GM21786 (cell line): Measurements from ENCODE around the gene KRTAP10-1.
"Not testable (repeated sequence)": the region's sequence is repeated elsewhere in the genome, so short reads cannot be mapped to it uniquely, and the experiment has no call there.

Experiments
- ATAC-seq: cut with Tn5 transposase; IDR thresholded peaks from one replicate; pipeline ENCODE4 v1.9.1; 2021; ENCODE audit not compliant: unreplicated experiment

Gene KRTAP10-1, protein sequence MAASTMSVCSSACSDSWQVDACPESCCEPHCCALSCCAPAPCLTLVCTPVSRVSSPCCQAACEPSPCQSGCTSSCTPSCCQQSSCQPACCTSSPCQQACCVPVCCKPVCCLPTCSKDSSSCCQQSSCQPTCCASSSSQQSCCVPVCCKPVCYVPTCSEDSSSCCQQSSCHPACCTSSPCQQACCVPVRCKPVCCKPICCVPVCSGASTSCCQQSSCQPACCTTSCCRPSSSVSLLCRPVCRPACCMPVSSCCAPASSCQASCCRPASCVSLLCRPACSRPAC

DNA sequence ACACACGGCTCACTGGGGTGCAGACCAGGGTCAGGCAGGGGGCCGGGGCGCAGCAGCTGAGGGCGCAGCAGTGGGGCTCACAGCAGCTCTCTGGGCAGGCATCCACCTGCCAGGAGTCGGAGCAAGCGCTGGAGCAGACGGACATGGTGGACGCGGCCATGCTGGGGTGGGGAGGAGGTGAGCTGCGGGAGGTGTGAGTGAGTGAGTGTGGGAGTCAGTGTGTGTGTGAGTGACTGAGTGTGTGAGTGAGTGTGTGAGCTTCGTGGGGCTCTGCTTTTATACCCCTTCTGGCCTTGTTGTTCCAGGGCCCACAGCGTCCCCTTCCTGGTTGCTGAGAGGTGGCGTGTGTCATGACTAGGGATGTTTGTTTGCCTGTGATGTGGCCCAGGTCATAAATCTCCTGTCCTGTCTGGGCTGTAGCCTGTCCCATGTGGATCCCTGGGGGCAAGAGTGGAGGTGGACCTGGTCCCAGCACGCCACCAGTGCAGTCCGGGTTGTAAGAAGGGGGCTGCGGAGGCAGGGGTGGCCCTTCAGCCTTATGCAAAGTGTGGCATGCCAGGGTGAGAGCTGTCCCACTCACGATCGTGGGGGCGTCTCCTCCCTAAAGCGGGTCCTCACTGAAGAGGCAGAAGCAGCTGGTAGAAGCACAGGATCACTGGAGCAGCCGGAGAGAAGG lies at the start of gene KRTAP10-1:
TSS of gene KRTAP10-1 (minus strand) at position 205 of the 676 bp plus-strand sequence. CDS start at position 160, 45 bp downstream.
- ATAC-seq, result no peak

GRCh38 chr21:44589094-44589493 lies 49.1 kb upstream of the KRTAP10-1 start:
- no peak for ATAC-seq

DNA sequence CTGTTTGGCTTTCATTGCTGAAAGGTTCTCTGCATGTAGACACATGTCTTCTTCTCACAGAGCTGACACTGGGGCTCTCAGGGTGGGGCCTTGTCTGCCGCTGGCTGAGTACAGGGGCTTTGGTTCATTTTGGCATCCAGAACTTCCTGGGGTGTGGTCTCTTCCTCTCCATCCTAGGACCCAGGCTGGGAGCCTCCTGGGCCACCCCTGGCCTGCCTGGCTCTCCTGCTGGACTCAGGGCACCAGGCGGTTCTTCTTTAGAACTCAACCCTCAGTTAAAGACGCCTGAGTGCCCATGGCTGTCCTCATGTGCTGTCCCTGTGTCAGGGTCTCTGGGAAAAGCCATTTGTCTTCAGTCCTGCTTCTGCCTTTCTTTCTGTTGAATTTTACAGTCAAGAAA lies 45.9 kb upstream of the KRTAP10-1 start:
- ATAC-seq, result no peak

- ATAC-seq, result no peak
Measured at GRCh38 chr21:44583800-44584147, 43.8 kb upstream of the KRTAP10-1 start.

DNA sequence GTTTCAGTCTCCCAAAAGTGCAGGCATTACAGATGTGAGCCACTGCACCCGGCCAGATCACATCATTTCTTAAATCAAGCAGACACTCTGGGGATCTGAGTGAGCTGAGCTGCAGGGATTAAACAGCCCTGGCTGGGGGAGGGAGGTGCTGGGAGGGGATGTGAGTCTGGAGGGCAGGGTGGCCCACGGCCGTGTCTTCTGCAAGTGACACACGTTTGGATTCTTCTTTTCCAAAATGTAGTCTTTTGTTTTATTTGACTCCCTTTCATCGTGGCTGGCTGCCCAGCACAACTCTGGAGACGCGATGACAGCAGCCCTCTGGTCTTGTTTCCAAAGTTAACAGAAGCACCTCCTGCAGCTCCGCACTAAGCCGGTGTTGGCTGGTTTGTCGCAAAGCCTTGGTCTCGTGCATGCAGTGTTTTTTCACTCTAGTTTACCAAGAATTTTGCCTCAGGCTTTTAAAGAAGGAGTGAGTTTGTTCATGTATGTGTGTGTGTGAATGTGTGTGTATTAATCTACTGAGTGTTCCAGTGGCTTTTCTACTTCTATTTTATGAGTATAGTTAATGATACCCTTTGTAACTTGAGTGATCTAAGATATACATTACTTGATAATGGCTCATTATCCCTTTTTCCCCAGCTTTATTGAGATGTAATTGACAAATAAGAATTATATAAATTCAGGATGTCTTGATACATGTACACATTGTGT lies 43.2 kb upstream of the KRTAP10-1 start:
- ATAC-seq, result no peak

- no peak for ATAC-seq
Measured at GRCh38 chr21:44582055-44582454, 42.1 kb upstream of the KRTAP10-1 start.

- ATAC-seq, result no peak
Measured at GRCh38 chr21:44581158-44581557, 41.2 kb upstream of the KRTAP10-1 start.

DNA sequence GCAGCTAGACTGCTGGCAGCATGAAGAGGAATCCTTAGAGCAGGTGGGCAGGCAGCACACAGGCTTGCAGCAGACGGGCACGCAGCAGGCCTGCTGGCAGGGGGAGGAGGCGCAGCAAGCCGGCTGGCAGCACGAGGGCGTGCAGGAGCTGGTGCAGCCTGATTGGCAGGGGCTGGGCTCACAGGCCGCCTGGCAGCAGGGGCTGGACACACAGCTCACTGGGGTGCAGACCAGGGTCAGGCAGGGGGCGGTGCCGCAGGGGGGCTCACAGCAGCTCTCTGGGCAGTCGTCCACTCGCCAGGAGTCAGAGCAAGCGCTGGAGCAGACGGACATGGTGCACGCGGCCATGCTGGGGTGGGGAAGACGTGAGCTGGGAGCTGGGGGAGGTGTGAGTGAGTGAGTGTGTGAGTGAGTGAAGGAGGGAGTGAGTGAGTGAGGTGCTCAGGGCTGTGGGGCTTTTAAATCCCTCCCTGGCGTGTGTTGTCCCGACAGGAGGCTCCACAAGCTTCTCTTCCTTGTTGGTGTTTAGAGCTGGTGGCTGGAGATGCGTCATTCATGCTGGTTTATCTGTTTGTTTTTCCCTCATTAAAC lies 40.3 kb upstream of the KRTAP10-1 start, which contains the start of gene KRTAP10-5:
TSS of gene KRTAP10-5 (minus strand) at position 374 of the 591 bp plus-strand sequence. CDS start at position 348, 26 bp downstream.
- ATAC-seq, result not testable (repeated sequence)

GRCh38 chr21:44579833-44580144 lies 39.8 kb upstream of the KRTAP10-1 start:
- no peak for ATAC-seq

- ATAC-seq, result no peak
Measured at GRCh38 chr21:44579056-44579832, 39.2 kb upstream of the KRTAP10-1 start.

GRCh38 chr21:44578371-44579055 lies 38.5 kb upstream of the KRTAP10-1 start:
- no peak for ATAC-seq

DNA sequence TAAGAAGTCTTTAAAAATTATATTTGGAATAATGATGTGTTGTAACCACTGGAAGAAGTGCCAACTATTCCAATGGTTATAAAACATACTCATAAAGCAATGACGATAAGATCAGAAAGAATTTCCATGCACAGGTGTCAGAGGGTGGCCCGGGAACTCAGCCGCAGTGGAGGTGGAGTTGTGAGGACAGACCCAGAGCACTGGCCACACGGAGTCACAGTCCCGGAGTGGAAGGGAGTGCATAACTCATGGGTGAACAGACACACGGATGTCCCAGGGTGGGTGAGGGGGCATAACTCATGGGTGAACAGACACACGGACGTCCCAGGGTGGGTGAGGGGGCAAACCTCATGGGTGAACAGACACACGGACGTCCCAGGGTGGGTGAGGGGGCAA lies 36.0 kb upstream of the KRTAP10-1 start:
- ATAC-seq, result no peak

DNA sequence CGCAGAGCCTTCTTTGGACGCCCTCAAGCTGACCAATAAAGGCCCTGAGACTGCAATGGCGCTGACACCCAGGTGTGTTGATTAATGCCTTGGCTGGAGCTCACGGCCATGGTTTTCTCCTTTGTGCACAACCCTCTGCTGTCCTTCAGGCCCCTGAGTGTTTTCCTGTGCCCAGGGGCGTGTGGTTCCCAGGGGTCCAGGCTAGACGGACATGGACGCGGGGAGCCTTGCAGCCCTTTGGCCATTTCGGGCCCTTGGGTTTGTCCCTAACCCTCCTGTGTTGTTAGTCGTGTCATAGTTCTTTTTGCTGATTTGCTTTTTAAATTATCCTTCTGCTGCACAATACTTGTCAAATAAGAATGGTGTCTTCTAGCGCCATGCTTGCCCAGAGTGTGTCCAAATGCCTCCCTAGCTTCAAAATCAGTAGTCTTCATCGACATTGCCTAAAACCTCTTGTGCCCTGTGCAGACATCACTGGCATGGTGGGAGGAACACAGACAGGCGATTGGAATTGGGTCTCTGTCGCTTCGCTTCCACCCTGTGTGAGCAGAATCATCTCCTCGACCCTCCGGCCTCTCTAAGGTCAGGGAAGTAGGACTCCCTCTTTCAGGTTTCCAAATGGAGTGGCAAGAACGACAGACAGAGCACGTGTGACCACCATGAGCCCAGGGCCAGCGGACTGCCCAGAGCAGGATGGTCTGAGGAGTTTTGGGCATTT lies 35.5 kb upstream of the KRTAP10-1 start:
- ATAC-seq, result no peak

DNA sequence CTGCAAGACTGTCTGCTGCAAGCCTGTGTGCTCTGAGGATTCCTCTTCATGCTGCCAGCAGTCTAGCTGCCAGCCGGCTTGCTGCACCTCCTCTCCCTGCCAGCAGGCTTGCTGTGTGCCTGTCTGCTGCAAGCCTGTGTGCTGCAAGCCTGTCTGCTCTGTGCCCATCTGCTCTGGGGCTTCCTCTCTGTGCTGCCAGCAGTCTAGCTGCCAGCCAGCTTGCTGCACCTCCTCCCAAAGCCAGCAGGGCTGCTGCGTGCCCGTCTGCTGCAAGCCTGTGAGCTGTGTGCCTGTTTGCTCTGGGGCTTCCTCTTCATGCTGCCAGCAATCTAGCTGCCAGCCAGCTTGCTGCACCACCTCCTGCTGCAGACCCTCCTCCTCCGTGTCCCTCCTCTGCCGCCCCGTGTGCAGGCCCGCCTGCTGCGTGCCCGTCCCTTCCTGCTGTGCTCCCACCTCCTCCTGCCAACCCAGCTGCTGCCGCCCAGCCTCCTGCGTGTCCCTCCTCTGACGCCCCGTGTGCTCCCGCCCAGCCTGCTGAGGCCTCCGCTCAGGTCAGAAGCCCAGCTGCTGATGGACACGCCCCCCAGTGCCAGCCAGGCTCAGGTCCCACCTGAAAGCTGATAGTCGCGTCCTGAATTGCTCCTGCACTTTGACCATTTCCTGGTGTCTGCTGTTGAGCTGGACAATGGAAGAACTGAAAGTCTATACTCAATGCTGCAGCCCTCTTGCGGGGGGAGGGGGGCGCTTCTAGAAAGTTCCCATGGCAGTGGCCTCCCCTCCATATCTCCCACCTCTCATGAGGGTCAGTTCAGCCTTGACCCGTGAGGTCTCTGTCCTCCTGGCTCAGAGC lies 34.7 kb upstream of the KRTAP10-1 start:
- ATAC-seq, result no peak

DNA sequence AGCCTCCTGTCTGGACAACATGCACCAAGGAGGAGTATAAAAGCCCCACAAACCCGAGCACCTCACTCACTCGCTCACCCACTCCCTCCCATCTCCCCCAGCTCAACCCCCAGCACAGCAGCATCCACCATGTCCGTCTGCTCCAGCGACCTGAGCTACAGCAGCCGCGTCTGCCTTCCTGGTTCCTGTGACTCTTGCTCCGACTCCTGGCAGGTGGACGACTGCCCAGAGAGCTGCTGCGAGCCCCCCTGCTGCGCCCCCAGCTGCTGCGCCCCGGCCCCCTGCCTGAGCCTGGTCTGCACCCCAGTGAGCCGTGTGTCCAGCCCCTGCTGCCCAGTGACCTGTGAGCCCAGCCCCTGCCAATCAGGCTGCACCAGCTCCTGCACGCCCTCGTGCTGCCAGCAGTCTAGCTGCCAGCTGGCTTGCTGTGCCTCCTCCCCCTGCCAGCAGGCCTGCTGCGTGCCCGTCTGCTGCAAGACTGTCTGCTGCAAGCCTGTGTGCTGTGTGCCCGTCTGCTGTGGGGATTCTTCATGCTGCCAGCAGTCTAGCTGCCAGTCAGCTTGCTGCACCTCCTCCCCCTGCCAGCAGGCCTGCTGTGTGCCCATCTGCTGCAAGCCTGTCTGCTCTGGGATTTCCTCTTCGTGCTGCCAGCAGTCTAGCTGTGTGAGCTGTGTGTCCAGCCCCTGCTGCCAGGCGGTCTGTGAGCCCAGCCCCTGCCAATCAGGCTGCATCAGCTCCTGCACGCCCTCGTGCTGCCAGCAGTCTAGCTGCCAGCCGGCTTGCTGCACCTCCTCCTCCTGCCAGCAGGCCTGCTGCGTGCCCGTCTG lies 33.8 kb upstream of the KRTAP10-1 start, which contains the start of gene KRTAP10-4:
TSS of gene KRTAP10-4 (plus strand) at position 100 of the 827 bp plus-strand sequence. CDS start at position 130, 30 bp downstream.
- not testable (repeated sequence) for ATAC-seq

- no peak for ATAC-seq
Measured at GRCh38 chr21:44572959-44573583, 33.1 kb upstream of the KRTAP10-1 start.
